Neural progenitor cell (in vitro differentiated cells): ENCODE data around the gene RAB1B. TPM values are rescaled to one million over a fixed set of nuclear protein-coding genes. Genes with fewer than 3 reads are reported as not detected.

Experiments used
- DNase-seq: peaks from one replicate; pipeline ENCODE4 v3.0.0-alpha.2; 2016; ENCODE audit warnings: low spot score
- H2AFZ ChIP-seq: fragments of 200-600 bp; sonication (generic); replicated peaks from 2 replicates; pipeline ENCODE4 v1.6.1; 2016; ENCODE audit warnings: antibody characterized with exemption
- H3F3A ChIP-seq: fragments of 200-600 bp; sonication (generic); 2 replicates; pipeline ENCODE4 v1.6.1; 2016; ENCODE audit warnings: antibody characterized with exemption, low read depth
- H3K27ac ChIP-seq: fragments of 200-600 bp; sonication (generic); 2 replicates; pipeline ENCODE4 v1.5.1; 2016; ENCODE audit warnings: mild to moderate bottlenecking
- H3K27me3 ChIP-seq: fragments of 200-600 bp; sonication (generic); 2 replicates; pipeline ENCODE4 v1.6.1; 2016; ENCODE audit warnings: mild to moderate bottlenecking, moderate library complexity
- H3K36me3 ChIP-seq: fragments of 200-600 bp; sonication (generic); 2 replicates; pipeline ENCODE4 v1.5.1; 2016
- H3K4me1 ChIP-seq: fragments of 200-600 bp; sonication (generic); 2 replicates; pipeline ENCODE4 v1.6.1; 2016; ENCODE audit warnings: mixed run types
- H3K4me2 ChIP-seq: fragments of 200-600 bp; sonication (generic); 2 replicates; pipeline ENCODE4 v1.6.1; 2016
- H3K4me3 ChIP-seq: fragments of 200-600 bp; sonication (generic); 2 replicates; pipeline ENCODE4 v1.5.1; 2016
- H3K79me2 ChIP-seq: fragments of 200-600 bp; sonication (generic); 2 replicates; pipeline ENCODE4 v1.6.1; 2016; ENCODE audit warnings: low read depth
- H3K9ac ChIP-seq: fragments of 200-600 bp; sonication (generic); 2 replicates; pipeline ENCODE4 v1.6.1; 2016
- H3K9me3 ChIP-seq: fragments of 200-600 bp; sonication (generic); 2 replicates; pipeline ENCODE4 v1.5.1; 2016; ENCODE audit warnings: low read depth
- H4K20me1 ChIP-seq: fragments of 200-600 bp; sonication (generic); 2 replicates; pipeline ENCODE4 v1.6.1; 2016; ENCODE audit warnings: low read depth
- H3K27ac Mint-ChIP-seq: 3 replicates; pipeline ENCODE4 v1.8.0; 2021; ENCODE audit warnings: mixed read lengths
- H3K27me3 Mint-ChIP-seq: 2 replicates; pipeline ENCODE4 v1.8.0; 2022; ENCODE audit warnings: low read depth, mild to moderate bottlenecking, inconsistent platforms, moderate library complexity, mixed read lengths; ENCODE audit not compliant: insufficient read depth
- H3K36me3 Mint-ChIP-seq: 3 replicates; pipeline ENCODE4 v1.8.0; 2021; ENCODE audit warnings: mixed read lengths
- H3K4me1 Mint-ChIP-seq: 3 replicates; pipeline ENCODE4 v1.8.0; 2021; ENCODE audit warnings: mixed read lengths
- H3K4me3 Mint-ChIP-seq: 3 replicates; pipeline ENCODE4 v1.8.0; 2021; ENCODE audit warnings: mild to moderate bottlenecking, moderate library complexity, mixed read lengths
- H3K9me3 Mint-ChIP-seq: 3 replicates; pipeline ENCODE4 v1.8.0; 2020; ENCODE audit warnings: mixed read lengths
- CTCF ChIP-seq: fragments of 200-600 bp; sonication (generic); IDR thresholded peaks from 2 replicates; pipeline ENCODE4 v1.5.1; 2017; ENCODE audit warnings: antibody characterized with exemption, mild to moderate bottlenecking
- EZH2 ChIP-seq: fragments of 200-600 bp; sonication (generic); IDR thresholded peaks from 2 replicates; pipeline ENCODE4 v1.6.1; 2017; ENCODE audit warnings: antibody characterized with exemption, mild to moderate bottlenecking, moderate library complexity
- EZH2phosphoT487 ChIP-seq: fragments of 200-600 bp; sonication (generic); IDR thresholded peaks from 2 replicates; pipeline ENCODE4 v1.6.1; 2017; ENCODE audit warnings: antibody characterized with exemption
- total RNA-seq: library from RNA; depleted of rRNA; stranded (reverse); fragments of >200 nt; gene quantifications from 2 replicates; pipeline ENCODE4 v1.2.3, GENCODE V29; 2015; ENCODE audit warnings: low replicate concordance

The RAB1B gene
- total RNA-seq, 1 donor from 2014 or later = 54.0 TPM

GRCh38 chr11:66262191-66262590 lies 6.2 kb upstream of the RAB1B start:
- Histone ChIP-seq H3K4me1 (peaks cover 12% of the 10 kb centered on the region), H3K4me3 (no peak overlapping the region), H3F3A (peaks cover 24% of the 10 kb centered on the region), H3K9me3 (no peaks in the 10 kb centered on the region), H3K27me3 (no peaks in the 10 kb centered on the region), H3K36me3 (peaks cover 4% of the 10 kb centered on the region), H4K20me1 (peaks cover 52% of the 10 kb centered on the region), H3K27ac (no peak overlapping the region), H3K79me2 (peaks cover 17% of the 10 kb centered on the region), H3K4me2 (no peak overlapping the region), H3K9ac (no peak overlapping the region), H2AFZ (no peak overlapping the region)
- TF ChIP-seq CTCF (no peak), EZH2phosphoT487 (no peak), EZH2 (no peak)
- Mint-ChIP-seq H3K27me3 (peaks cover 7% of the 10 kb centered on the region), H3K4me3 (no peak overlapping the region), H3K27ac (no peak overlapping the region), H3K36me3 (peaks cover 25% of the 10 kb centered on the region), H3K9me3 (no peaks in the 10 kb centered on the region), H3K4me1 (peaks cover 16% of the 10 kb centered on the region)
- no peak for DNase-seq

GRCh38 chr11:66262696-66263095 lies 5.7 kb upstream of the RAB1B start:
- Mint-ChIP-seq H3K4me1 (peaks cover 18% of the 10 kb centered on the region), H3K4me3 (no peak overlapping the region), H3K36me3 (peaks cover 25% of the 10 kb centered on the region), H3K9me3 (no peaks in the 10 kb centered on the region), H3K27ac (no peak overlapping the region), H3K27me3 (peaks cover 7% of the 10 kb centered on the region)
- H3K4me3 ChIP-seq = no peak overlapping the region
- H3K4me1 ChIP-seq = peaks cover 13% of the 10 kb centered on the region
- H3K27ac ChIP-seq = no peak overlapping the region
- no peak overlapping the region for H3K4me2 ChIP-seq
- H2AFZ ChIP-seq = no peak overlapping the region
- H3F3A ChIP-seq = peaks cover 25% of the 10 kb centered on the region
- DNase-seq = no peak
- H3K9me3 ChIP-seq = no peaks in the 10 kb centered on the region
- peaks cover 17% of the 10 kb centered on the region for H3K79me2 ChIP-seq
- H3K27me3 ChIP-seq = no peaks in the 10 kb centered on the region
- TF ChIP-seq EZH2 (no peak), CTCF (no peak)
- no peak overlapping the region for H3K9ac ChIP-seq
- H3K36me3 ChIP-seq = peaks cover 4% of the 10 kb centered on the region
- peaks cover 53% of the 10 kb centered on the region for H4K20me1 ChIP-seq

GRCh38 chr11:66263231-66263630 lies 5.2 kb upstream of the RAB1B start:
- no peaks in the 10 kb centered on the region for H3K9me3 ChIP-seq
- H3K27me3 Mint-ChIP-seq = peaks cover 11% of the 10 kb centered on the region
- H3K27ac Mint-ChIP-seq = no peak overlapping the region
- H3K4me1 ChIP-seq = peaks cover 13% of the 10 kb centered on the region
- H3K27me3 ChIP-seq = no peaks in the 10 kb centered on the region
- no peak for DNase-seq
- peaks cover 17% of the 10 kb centered on the region for H3K79me2 ChIP-seq
- H3K9me3 Mint-ChIP-seq = no peaks in the 10 kb centered on the region
- peaks cover 25% of the 10 kb centered on the region for H3K36me3 Mint-ChIP-seq
- H3K4me3 Mint-ChIP-seq = no peak overlapping the region
- H3K4me2 ChIP-seq = no peak overlapping the region
- H2AFZ ChIP-seq = no peak overlapping the region
- TF ChIP-seq EZH2 (no peak), EZH2phosphoT487 (no peak), CTCF (no peak)
- no peak overlapping the region for H3K27ac ChIP-seq
- H3K9ac ChIP-seq = no peak overlapping the region
- peaks cover 4% of the 10 kb centered on the region for H3K36me3 ChIP-seq
- H3K4me1 Mint-ChIP-seq = peaks cover 18% of the 10 kb centered on the region
- peaks cover 48% of the 10 kb centered on the region for H4K20me1 ChIP-seq
- H3K4me3 ChIP-seq = no peak overlapping the region
- H3F3A ChIP-seq = peaks cover 25% of the 10 kb centered on the region
